GM21381 (cell line): Measurements from ENCODE around the gene MEGF11.

Source experiments
- ATAC-seq: cut with Tn5 transposase; IDR thresholded peaks from one replicate; pipeline ENCODE4 v1.9.1; 2021; ENCODE audit warnings: mild to moderate bottlenecking, moderate library complexity; ENCODE audit not compliant: unreplicated experiment

Gene MEGF11

DNA sequence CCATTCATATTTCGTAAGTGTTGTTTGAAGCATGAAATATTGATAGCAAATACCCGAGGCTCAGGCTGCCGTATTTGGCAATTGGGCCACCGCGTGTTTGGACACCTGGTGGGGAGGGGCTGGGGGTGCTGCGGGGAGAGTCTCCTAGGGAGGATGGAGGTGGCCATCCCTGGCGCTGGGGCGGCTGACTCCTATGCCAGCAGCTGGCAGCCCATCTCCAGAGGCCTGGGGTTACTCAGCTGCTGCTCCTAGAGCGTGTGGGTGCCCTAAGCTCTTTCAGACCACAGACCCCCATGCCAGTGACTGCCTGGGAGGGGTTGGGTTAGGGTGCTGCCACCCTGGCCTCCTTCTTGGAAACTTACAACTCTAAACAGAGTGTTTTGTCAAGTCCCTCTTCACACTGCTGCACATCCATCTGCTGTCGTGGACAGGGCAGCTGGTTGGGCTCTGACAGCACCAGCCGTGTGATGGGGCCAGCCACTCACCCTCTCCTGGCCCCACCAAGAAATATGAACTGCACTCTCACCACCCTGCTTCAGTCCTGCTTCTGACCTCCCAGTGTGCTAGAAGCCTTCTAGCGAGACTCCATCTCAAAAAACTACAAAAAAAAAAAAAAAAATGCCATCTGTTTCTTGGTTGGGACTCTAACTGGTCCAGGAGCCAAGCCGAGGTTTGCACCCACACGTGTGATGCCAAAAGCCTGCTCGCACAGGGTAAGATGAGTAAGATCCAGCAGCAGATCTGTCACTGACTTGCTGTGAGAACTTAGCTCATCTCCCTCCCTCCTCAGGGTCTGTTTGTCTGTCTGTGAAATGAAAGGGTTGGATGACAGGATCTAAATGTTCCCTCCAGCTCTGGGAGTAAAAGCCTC lies 156.2 kb downstream of the MEGF11 start:
- ATAC-seq, result no peak

DNA sequence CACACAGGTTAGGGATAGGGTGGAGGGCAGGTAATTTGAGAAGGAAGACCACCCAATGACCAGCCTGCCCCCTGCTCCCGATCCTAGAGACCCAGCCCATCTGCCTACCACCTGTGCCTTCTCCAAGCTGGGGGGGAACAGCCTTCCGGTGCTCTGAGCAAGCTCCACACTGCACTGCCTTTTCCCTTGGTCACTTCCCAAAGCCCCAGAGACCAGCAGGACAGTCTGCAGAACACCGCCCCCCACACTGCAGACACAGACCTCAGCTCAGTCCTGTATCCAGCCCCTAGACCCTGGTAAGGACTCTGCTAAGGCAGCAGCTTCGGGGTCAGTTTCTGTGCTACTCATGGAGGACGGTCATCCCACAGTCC lies 156.9 kb downstream of the MEGF11 start:
- no peak for ATAC-seq

DNA sequence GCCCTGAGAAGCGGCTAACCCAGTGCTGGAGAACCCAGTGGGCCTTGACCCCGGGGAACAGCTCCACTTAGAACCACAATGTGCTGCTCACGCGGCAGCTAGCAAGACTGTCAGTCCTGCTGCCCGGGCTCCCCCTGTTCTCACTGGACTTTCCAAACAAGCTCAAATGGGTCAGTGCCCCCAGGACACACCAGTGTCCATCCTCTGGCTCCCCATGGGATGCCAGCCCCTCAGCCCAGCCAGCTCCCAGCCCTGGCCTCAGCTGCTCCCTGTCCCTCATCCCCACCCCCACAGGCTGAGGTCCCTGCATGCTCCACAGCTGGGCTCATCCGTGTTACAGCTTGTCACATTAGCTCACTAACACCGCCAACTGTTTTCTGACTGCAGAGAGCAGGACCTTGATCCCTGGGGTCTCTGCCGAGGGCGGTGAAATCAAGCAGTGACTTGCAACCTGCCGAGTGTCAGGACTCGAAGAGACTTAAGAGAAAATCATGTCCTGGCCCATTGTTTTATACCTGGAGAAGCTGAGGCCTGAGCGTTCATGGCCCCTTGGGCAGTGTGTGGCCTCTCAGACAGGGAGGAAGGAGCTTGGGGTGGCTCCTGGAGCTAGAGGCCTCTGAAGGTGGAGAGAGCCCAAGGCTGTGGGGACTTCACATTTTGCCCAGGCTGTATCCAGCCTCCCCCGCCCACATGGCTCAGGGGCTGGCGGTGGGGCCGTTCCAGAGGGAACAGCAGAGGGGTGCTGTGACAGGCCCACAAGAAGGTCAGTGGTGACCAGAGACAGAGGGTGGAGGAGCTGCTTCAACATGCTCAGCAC lies 157.5 kb downstream of the MEGF11 start:
- no peak for ATAC-seq

DNA sequence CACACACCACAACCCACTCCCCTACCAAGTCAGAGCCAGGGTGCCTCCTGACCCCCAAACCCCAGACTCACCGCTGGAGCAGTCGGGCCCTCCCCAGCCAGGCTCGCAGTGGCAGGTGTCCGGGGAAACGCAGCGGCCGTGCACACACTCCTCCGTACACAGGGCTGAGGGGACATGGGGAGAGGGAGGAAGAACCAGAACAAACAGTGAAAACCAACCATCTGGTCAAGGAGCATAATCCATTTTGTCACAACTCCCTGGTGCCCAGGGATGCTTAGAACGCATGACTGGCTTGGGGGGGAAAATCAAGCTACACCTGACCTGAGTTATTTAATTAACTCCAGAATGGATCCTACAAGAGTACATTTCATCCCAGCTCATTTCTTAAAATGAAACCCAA lies 159.2 kb downstream of the MEGF11 start:
- no peak for ATAC-seq

DNA sequence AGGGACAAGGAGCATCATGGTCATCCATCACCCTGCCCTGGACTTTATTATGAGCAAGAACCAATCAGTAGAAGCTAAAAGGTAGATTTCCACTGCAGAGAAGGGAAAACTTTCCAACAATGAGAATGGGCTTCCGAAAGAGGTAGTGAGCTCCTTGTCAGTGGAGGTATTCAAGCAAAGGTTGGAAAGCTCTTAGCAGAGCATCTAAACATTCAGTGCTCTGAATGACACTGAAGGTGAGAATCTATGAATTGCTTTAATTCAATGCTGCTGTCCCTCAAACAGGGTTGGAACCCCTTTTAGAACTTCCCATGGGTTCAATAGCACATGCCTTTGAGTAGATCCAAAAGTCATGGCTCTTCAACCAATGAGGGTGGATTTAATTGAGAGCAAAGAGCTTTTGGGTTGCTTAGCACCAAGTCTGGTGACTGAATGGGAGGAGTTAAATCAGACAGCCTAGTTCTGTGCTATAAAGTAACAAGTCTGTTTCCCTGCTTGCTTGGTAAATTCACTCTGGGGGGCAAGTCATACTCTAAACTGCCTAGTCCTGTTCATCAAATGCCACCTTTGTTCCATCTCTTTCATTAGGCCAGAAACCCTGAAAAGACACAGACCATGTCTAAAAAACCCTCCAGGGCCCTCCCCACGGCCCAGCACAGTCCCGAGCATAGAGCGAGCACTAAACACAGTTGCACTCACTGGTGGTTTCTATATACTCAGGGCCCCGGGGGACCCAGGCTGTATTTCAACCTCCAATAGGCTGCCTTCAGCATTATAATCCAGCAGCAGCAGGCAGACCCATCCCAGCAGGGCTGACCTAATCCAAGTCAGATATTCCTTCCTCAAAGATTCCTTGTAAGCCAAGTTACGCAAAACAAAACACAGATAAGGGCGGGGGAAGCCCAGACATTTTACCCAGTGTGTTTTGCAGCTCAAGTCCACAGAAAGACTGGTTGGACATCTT lies 161.2 kb downstream of the MEGF11 start:
- no peak for ATAC-seq

DNA sequence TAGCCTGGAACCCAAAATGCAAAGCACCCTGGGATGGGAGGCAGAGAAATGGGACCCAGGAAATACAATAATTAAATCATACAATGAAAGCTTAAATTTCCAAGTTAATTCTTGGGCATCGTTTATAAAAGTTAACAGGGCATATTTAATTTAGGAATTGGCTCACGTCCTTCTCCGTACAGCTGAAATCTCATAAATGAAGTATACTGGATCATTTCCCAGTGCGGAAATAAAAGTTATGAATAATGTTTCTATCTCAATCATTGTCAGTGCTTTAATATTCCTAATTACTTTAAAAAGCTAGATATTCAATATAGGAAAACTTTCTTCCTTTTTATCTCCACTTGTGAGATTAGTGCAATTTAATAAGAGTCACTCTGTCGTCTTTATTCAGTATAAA lies 164.0 kb downstream of the MEGF11 start:
- ATAC-seq, result no peak

DNA sequence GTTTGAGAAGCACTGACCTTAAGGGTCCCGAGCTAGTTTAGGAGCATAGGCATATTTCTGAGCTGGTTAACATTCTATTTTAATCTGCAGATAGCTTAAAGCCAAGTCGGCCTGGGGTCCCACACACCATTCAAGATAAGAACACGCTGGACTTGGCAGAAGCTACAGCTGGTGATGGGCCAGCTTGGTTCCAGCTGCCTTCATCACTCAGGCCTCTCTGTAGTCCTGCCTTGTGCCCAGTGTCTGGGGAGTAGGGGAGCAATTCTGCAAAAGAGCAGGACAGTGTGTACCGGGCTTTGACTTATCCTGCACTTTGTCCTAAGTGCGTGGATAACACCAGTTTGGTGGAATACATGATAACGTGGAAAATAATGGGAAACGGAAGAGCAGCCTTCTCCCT lies 164.5 kb downstream of the MEGF11 start:
- no peak for ATAC-seq

DNA sequence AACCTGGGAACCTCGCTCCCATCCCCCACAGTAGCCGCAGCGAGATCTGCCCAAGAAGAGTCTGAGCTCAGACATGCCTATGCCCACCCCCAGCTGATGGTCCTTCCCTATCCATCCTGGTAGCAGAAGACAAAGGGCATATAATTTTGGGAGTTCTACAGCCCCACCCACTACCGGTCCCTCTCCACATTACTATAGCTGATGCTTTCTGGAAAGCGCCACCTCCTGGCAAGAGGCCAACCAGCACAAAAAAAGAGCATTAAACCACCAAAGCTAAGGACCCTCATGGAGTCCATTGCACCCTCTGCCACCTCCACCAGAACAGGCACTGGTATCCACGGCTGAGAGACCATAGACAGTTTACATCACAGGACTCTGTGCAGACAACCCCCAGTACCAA lies 168.4 kb downstream of the MEGF11 start:
- ATAC-seq, result no peak

DNA sequence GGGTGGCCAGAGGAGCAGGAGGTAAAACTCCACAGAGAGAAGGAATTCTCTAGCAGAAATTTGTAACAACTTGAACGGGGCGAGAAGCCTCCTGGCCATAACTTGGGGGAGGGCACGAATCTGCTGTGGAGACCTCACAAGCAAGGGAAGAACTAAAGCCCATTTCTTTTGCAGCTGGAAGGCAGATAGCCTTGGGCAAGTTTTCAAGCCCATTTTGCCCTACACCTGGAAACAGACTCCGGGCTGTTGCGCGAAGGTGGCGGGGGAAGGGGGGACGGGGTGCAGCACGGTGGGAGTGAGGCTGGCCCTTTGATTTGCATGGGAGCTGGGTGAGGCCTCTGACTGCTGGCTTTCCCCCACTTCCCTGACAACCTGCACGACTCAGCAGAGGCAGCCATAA lies 168.8 kb downstream of the MEGF11 start:
- ATAC-seq, result no peak

DNA sequence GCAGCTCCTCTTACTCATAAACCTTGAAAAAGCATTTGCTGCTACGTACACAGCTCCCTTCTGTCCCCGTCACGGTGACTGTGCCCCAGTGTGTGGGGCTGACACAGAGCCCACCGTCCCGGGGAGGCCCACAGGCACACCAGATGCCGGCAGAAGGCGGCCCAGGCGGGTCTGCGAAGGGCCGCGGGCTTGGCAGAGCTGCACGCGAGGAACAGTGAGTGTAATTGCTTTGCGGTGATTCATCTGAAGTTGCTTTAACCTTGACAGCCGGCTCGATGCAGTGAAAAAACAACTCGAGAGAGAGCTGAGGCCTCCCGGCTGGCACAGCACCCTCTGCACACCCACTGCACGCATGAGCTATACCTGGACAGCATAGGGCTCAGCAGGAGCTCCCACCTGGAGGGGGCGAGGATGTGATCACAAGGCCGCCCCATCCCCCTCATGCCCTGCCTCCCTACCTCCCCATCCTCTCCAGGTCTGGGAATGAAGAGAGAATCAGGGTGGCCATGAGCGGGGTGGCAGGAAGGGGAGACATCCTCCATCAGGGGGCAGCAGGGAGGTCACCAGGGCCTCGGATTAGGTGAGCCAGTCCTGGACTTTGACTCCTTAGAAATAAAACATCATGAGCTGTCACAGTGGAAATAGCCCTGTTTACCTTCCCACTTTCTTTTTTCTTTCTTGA lies 172.7 kb downstream of the MEGF11 start:
- no peak for ATAC-seq

DNA sequence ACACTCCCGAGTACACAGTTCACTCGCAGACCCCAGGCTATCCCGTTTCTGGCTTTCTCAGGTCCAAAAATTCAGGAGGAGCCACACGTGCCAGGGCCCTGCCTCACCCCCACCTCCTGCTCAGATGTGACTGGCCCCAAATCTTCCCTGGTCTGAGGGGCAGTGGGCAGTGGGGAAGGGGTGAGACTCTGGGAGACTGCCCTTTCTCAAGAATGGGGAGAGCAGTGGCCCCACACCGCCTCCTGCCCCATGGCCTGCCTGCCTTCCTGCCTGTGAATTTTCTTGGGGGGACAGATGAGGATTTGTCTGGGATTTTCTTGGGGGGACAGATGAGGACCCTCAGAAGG lies 174.6 kb downstream of the MEGF11 start:
- ATAC-seq, result no peak

DNA sequence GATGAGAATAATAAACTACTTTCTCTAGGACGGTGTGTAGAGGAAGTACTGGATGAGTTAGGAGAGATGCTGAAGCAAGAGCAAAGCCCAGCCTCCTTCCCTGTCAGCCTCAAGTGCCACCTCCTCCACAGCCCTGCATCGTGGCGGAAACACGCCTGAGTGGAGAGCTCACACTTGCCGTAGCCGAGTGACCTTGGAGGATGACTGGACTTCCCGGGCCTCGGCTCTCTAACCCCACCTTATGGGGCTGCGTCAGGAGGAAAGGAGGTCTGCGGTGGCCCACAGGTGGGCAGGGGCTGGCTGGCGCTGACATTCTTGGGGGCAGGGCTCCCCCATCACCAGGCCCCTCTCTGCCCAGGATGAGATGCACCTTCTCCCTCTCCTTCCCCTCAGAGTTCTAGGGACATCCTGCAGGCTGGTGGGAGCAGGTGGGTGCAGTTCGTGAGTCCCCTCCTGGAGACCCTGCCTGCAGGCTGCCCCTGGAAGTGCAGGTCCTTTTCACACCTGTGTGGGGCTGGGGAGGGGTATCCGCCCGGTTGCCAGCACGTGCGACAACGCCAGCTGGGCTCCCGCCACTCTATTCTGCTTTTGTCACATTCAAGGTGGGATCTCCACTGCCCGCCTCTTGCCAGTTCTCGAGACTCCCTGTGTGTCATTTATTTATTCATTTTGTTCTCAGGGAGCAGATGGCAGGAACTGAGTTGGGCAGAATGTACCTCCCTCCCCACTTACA lies 175.2 kb downstream of the MEGF11 start:
- ATAC-seq, result no peak

DNA sequence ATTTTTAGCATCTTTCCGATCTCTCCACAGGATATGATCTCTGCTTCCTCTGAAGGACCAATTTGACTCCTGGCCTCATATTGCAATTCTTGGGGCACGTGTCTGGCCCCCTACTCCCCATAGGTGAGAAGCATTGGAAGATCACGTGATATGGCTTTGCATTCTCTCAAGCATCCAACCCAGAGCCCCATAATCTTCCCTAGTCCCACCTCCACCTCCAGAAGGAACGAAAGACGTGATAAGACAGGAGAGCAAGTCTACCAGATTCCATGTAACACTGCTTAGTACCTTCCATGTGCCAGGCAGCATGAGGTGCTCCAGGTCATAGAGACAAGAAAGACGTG lies 176.3 kb downstream of the MEGF11 start:
- no peak for ATAC-seq

DNA sequence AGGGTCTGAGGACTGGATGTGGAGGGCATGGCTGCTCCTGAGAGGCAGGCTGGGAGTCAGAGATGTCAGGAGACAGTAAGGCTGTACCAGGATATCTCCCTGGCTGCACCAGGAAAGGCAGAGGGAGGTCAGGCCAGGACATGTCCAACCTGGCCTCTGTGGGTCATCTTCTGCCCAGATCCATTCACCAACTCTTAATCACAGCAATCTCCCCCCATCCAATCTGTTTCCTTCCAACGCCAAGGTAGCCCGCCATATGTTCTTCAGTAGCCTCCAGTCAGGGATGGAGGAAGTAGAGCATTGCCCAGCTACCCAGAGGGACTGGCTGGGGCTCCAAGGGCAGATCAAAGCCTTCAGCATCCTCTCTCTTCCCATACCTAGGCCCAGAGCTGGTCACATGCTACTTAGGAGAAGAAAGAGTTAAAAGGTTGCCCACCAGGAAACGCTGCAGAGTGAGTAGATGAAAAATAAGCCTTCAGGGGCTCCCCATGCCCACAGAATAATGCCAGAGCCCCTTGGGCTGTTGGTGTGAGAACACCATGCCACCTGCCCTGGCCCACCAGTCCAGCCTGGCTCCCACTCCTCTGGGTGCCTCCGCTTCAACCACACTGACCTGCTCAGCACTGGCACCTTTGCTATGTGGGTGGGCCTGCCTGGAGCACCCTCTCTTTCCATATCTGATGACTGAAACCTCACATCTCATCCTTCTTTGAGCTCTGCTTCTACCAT lies 176.8 kb downstream of the MEGF11 start:
- ATAC-seq, result no peak

DNA sequence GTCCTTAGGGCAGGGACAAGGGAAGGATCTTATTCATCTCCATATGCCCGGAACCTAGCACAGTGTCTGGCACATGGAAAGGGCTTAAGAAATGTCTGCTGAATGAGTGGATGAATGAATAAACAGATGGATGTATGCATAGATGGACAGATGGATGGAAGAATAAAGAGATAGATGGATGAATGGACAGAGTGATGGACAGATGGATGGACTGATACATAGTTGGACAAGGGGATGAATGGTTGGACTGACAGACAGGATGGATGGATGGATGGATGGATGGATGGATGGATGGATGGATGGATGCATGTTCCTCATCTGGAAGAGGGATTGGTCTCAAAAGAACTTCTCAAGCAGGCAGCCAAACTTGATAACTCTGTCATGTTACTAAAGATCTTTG lies 177.6 kb downstream of the MEGF11 start:
- no peak for ATAC-seq

DNA sequence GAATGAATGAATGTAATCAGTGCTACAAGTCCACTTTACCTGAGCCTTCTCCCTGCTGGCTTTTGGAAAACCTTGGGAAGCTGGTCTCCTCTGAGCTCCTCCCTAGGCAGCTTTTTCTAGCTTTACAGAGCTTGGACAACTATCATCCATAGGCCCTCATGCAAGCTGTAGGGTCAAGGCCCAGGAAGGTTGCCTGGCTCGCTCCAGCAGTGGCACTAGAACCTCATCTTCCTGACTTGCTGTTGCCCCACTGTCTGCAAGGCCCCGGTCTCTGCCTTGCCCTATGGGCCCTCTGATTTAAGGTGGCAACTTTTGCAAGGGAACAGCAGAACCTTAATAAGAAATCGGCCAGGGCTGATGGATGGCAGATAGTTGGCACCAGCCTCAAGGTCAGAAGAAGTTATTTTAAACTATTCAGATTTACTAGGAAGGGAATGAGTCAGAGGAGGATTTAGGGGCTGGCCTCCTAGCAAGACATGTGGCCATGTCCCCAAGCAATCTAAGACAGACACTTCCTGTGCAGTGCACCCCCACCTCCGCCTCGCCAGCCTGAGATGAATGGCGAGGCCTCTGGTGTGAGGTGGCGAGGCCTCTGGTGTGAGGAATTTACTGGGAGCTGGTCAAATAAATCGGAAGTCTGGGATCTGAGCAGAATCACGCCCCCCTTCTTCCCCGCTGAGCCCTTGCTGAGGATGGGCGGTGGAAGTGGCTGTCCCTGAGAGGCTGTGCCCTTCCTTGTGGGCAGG lies 180.8 kb downstream of the MEGF11 start:
- ATAC-seq, result no peak

DNA sequence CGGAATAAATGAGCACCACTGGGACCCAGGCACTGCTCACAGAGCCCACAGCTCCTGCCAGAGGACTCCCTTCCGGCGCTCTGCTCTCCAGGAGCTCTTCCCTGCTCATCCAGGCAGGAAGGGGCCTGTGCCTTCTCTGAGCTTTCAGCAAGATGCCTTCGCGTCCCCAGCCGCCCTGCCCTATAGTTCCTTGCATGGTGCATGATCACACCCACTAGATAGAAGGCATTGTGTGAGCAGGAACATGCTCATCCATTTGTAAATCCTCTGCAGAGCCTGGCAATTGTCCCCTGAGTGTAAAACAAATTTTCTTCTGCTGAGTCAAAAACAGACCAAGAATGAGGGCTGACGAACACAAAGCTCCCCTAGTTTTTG lies 181.6 kb downstream of the MEGF11 start:
- ATAC-seq, result no peak

DNA sequence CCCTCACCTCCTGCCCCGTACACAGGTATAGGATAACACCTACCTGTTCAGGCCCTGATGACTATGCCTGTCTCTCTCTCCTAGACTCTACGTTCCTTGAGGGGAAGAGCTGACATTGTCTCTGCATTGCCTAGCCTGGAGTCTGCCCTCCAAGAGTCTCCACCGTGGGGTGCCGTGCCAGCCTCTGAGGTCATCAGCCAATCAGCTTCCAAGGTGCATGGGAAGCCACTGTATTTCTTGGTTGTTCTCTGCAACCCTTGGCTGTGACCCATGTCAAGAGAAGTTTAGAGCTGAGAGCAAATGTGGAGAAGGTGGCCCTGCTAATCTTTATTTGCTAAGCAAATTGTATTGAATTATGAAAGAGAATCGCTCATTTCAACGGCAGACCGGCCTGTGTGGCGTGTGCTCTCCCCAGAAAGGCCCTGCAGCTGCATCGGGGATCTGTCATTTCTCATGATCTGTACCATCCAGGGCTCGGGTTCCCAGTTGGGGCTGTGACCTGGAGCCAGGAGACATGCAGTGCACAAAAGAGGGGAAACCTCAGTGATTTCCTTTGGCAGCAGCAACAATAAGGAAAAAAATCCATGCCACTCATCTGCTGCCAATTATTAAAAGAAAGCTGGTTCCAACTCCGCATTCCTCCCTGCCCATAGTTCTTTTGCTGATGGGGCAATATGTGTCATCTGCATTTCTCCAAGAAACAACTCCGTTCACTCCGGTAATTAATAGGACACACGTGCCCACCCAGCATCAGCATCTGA lies 182.2 kb downstream of the MEGF11 start:
- no peak for ATAC-seq
